HUDEP-2 (cell line): Measurements from ENCODE around the gene ESRRA.

Source experiments
- DNase-seq, 76 experiments: peaks; one replicate each; lab custom pipeline; 2025; ENCODE audit not compliant: unreplicated experiment in 76 of 76; lab: John Stamatoyannopoulos, UW

The ESRRA gene

DNA sequence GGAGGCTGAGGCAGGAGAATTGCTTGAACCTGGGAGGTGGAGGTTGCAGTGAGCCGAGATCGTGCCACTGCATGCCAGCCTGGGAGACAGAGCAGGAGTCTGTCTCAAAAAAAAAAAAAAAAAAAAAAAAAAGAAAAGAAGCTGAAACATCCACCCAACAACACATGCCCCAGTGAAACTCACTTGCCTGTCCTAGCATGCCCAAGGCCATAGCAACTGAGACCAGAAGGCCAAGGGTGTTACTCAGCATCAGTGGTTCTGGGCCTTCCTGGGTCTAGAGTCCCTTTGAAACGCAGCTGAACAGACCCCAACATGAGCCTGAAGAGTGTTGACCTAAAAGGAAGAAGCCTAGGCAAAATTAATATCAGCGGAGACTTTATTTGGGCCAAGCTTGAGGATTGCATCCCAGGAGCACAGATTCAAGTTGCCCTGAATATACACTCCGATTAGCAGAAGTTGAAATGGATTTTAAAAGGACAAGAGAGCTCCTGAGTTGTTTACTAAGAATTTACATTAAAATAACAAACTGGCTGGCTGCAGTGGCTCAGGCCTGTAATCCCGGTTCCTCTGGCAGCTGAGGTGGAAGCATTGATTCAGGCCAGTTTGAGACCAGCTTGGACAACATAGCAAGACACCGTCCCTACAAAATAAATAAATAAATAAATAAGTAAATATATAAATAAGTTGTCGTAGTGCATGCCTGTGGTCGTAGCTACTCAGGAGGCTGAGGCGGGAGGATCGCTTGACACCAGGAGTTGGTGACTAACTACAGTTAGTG, 19.6 kb downstream of the ESRRA start:
- no peak for DNase-seq

DNA sequence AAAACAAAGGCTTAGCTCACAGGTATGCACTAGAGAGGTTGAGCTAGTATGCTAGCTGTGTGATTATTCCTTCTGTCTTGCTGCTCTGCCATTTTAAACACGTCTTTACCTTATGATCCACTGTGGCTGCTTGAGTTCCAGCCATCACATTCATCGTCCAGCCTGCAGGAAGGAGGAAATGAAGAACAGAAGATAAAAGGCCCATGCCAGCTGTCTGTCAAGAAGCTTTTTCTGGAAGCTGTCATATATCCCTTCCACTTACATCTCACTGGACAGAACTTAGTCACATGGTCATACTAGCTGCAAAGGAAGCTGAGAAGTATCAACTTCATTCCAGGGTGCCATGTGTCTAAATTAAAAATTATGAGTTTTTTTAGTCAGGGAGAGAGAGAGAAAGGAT, 22.1 kb downstream of the ESRRA start:
- DNase-seq: no peak

DNA sequence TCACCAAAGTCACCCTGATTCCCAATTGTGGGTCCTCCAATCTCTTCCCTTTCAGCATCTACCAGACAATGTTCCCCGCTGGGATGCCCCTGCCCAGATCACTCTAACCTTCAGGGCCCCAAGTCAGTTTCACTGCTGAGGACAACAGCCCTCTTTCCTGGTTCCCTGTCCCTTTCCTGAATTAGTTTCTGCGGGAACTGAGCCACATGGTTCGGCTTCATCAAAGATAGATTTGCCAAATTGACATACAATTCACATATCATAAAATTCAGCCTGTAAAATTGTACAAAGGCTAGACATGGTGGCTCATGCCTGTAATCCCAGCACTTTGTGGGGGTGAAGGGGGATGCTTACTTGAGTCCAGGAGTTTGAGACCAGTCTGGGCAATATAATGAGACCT, 22.7 kb downstream of the ESRRA start:
- DNase-seq: no peak

DNA sequence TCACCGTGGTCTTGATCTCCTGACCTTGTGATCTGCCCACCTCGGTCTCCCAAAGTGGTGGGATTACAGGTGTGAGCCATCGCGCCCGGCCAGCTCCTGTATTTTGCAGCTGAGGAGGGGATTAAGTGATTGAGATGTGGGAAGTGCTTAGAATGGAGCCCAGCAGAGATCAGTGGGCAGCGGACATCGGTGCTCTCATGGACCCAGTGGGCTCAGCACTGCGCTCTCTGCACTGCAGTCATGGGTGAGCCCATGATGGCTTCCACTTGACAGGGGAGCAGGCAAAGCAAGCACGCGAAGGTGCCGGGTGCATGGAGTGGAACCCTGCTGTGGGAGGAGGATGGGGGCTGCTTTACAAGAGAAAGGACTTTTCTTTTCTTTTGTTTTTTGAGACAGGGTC, 25.6 kb downstream of the ESRRA start:
- no peak for DNase-seq

DNA sequence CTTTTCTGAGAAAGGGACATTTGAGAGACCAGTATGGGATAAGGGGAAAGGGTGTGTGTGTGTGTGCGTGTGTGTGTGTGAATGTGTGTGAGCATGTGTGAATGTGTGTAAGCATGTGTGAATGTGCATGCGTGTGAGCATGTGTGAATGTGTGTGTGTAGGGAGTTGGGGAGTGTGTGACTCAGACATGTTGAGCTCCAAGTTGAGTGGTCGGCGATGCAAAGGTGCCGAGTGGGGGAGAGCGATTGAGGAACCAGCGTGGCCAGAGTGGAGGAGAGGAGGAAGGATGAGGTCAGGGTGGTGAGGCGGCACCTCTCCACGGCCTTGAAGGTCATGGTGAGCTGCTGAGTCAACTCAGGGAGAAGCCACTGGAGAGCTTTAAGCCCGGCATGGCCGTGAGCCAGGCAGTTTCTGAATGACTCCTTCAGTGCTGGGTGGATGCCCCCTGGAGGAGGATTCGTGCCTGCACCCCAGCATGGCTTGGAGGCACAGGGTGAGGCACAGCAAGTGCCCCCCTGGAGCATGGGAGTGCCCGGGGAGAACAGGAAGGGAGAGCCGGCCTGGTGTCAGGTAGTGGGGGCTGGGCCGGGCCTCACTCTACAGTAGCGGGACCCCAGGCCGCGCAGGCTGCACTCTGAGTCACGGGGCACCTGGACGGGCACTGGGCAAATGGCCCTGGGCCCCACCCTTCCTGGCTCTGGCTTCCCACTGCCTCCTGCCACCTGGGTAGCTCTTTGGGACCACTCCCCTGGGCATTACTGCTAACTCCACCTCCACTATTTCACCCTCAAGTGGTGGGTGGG, 26.4 kb downstream of the ESRRA start:
- DNase-seq: peak in 73 of 76 experiments; percentile 40 to 95 (median 88)

DNA sequence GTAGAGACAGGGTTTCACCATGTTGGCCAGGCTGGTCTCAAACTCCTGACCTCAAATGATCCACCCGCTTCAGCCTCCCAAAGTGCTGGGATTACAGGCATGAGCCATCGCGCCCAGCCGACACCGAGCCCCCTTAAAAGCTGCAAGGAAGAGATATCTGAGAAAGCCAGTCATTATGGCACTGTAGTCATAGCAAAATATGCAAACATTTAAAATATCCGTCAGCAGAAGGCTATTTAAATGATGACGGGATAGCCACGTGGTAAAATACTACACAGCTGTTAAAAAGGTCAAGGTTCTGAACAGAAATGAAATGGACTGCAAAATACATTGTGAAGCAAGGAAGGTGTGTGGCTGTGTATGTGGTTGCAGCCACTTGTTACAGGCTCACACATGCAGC, 28.2 kb downstream of the ESRRA start:
- no peak for DNase-seq

DNA sequence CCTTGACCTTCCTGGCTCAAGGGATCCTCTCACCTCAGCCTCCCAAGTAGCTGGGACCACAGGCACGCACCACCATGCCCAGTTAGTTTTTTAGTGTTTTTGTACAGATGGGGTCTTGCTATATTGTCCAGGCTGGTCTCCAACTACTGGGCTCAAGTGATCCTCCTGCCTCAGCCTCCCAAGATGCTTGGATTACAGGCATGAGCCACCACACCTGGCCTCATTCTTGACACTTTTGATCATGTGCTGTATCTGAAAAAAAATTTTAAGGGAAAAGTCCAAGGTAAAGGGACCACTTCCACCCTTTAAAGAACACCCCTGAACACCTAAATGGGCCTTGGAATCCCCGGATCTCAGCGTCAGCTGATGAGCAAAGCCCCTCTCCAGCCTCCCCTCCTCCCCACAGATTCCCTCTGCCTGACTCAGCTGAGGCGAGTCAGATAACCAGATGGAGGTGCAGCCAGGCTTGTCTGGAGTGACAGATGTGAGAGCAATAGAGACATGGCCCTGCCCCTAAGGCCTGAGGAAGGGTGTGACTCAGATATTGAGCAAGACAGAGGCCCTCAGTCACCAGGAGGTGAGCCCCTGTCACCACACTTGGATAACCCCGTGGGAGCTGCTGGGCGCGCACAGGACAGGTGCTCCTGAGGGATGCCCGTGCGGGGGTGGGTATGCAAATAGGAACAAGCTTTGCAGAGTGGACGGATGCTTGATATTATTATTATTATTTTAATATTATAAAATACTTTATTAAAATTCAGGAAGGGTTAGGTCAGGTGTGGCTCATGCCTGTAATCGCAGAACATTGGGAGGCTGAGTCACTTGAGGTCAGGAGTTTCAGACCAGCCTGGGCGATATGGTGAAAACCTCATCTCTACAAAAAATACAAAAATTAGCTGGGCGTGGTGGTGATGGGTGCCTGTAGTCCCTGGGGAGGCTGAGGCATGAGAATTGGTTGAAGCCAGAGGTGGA, 29.7 kb downstream of the ESRRA start:
- peak in 74 of 76 experiments; percentile 45 to 98 (median 92) for DNase-seq

DNA sequence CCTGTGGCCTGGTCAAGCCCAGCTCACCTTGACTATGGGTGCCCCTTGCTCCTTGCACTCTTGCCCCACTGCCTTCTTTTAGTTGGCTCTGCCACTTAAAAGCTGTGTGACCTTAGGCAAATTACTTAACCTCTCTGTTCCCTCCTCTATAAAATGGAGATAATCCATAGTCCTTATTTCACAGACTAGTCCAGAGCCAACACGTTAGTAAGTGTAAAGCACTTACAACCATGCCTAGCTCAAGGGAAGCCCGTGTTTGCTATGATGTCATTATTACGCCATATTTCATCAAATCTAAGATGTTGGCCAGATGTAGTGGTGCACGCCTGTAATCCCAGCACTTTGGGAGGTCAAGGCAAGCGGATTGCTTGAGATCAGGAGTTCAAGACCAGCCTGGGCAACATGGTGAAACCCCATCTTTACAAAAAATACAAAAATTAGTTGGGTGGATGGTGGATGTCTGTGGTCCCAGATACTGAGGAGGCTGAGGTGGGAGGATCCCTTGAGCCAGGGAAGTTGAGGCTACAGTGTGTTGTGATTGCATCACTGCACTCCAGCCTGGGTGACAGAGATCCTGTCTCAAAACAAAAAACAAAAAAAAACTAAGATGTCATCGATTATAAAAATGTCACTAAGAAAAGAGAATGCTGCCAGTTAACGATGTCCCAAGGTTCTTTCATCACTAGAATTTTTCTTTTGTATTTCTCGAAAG, 32.4 kb downstream of the ESRRA start:
- DNase-seq: no peak

DNA sequence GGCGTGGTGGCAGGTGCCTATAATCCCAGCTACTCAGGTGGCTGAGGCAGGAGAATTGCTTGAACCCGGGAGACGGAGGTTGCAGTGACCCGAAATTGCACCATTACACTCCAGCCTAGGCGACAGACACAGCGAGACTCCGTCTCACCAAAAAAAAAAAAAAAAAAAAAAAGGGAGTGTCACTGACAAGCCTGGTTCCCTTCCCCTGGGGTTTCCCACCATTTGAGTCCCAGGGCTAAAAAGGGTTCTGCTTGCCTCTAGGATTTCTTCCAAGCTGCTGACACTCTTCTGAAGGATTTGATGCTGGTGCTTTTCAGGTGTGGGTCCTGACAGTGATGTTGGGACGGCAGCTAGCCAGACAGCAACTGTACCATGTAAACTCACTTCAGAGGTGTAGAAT, 33.4 kb downstream of the ESRRA start:
- no peak for DNase-seq

DNA sequence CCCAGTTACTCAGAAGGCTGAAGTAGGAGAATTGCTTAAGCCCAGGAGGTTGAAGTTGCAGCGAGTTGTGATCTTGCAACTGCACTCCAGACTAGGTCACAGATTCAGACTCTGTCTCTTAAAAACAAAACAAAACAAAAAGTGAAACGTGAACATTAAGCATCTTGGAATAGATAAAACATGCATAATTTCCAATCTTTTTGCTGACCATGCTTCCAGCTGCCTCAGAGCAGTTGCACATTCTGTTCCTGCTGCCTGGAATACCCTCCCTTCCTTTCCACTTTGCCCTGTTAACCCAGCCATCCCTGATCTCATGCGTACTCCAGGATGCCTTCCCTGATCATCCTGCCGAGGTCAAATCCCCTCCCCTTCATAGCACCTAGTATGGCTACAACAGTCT, 34.0 kb downstream of the ESRRA start:
- DNase-seq: no peak

DNA sequence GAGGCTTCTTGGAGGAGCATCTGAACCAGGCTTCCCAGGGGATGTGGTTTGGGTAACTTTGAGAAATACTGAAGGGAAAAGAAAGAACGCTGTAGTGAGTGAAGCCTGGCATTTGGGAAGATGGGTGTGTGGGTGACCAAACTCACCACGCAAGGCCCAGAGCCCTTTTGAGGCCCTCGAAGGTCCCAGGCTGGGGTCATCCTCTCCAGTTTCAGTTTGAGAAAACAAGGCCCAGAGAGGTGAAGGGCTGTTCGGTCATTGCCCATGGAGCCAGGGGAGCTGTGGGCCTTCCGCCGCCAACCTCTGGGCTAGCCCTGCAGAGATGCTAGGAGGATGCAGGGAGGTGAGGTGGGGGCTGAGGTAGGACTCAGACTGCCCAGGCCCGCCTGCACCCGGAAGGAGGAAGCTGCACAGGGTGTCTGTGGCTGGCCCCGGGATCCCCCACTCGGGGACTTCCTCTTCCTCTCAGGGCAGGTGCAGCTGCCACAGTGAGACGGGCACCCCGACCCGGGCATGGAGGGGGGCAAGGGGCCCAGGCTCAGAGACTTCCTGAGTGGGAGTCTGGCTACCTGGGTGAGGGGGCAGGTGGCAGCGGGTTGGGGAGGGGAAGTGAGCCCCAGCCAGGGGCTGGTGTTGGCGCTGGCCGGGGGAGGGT, 34.6 kb downstream of the ESRRA start, which contains the start of gene CCDC88B:
Gene CCDC88B, plus strand, starts transcription at position 451 of the 655 bp plus-strand sequence. Its CDS starts 63 bp downstream, at position 514.
- no peak for DNase-seq

DNA sequence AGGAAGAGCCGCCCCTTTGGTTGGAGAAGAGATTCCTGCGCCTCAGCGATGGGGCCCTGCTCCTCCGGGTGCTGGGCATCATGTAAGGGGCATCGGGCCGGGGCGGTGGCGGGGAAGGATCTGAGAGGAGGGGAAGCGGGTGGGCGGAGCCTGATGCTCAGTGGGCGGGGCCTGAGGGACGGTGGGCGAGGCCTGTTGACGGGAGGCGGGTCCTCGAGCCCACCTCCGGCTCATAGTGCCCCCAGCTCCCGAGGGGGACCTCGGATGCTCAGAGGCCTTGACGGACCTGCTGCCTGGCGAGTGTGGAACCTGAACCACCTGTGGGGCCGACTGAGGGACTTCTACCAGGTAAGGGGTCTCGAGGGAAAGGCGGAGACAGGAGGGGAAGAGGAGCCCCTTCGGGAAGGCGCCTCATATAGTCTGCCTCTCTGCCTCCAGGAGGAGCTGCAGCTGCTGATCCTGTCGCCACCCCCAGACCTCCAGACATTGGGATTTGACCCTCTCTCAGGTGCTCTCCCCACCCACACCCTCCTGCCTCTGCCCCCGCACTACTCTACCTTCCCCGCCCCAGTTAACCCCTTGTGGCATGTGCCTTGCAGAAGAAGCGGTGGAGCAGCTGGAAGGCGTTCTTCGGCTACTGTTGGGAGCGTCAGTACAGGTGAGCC, 35.5 kb downstream of the ESRRA start:
- peak in 4 of 76 experiments; percentile 6 to 24 (median 15) for DNase-seq

DNA sequence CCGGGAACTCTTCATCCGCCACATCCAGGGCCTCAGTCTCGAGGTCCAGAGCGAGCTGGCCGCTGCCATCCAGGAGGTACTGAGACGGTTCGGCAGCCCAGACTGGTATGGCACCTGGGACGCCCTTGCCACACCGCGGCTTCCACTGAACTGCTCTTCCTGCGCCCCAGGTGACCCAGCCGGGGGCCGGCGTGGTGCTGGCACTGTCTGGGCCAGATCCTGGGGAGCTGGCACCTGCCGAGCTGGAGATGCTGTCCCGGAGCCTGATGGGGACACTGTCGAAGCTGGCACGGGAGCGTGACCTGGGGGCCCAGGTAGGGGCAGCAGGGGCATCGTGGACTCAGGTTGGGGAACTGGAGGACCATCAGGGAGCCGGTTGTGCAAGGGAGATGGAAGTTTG, 36.1 kb downstream of the ESRRA start:
- no peak for DNase-seq

DNA sequence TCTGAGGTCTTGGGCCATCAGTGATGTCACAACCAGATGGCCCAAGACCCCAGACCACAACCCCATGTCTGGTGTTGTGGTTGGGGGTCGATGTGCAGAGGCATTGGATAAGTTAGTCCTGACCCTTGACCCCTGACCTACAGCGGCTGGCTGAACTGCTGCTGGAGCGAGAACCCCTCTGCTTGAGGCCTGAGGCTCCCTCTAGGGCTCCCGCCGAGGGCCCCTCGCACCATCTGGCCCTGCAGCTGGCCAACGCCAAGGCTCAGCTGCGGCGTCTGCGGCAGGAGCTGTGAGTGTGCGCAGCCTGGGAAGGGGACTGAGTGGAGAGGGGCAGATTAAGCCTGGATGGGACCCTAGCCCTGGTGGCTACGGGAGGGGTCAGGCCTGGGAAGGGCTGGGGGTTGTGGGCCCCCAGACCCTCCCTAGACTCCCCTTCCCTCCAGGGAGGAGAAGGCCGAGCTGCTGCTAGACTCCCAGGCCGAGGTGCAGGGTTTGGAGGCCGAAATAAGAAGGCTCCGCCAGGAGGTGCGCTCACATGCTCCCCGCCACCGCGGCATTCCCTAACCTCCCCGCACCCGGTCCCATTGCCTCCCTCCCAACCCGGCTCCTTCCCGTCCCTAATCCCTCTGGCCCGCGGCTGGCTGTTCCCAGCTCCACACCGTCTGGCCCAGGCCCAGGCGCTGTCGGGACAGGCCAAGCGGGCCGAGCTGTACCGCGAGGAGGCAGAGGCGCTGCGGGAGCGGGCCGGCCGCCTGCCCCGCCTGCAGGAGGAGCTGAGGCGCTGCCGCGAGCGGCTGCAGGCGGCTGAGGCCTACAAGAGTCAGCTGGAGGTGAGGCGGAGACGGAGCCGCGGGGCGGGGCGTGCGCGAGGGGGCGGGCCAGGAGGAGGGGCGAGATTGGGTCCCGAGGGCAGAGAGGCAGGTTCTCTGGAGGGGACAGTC, 36.8 kb downstream of the ESRRA start:
- DNase-seq: peak in 74 of 76 experiments; percentile 34 to 96 (median 88)

DNA sequence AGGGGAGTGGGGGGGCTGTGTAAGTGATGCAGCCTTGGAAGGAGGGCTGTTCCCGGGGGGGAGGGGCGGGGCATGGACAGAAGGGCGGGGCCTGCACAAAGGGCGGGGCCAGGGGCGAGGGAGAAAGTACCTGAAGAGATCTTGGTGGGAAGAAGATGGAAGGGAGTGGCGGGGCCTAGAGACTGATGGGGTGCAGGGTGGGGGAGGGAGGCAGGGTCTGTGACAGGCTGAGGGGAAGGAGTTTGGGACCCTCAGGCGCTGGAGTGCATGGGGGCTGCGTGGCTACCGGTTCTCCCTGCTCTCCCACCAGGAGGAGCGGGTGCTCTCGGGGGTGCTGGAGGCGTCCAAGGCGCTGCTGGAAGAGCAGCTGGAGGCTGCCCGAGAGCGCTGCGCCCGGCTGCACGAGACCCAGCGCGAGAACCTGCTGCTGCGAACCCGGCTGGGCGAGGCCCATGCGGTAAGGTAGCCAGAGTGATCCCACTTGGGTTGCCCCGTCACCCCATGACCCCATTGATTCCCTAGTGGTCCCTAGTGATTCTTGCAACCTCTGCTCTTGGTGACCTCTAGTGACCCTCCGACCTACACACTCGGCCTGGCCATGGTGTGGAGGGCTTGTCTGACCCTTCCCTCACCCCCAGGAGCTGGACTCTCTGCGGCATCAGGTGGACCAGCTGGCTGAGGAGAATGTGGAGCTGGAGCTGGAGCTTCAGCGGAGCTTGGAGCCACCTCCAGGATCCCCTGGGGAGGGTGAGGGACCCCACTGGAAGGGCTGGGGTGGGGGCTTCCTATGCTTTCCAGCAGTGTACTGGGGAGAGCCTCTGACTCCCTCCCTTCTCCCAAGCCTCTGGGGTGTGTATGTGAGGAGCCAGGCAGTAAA, 37.8 kb downstream of the ESRRA start:
- peak in 4 of 76 experiments; percentile 53 to 69 (median 58) for DNase-seq

DNA sequence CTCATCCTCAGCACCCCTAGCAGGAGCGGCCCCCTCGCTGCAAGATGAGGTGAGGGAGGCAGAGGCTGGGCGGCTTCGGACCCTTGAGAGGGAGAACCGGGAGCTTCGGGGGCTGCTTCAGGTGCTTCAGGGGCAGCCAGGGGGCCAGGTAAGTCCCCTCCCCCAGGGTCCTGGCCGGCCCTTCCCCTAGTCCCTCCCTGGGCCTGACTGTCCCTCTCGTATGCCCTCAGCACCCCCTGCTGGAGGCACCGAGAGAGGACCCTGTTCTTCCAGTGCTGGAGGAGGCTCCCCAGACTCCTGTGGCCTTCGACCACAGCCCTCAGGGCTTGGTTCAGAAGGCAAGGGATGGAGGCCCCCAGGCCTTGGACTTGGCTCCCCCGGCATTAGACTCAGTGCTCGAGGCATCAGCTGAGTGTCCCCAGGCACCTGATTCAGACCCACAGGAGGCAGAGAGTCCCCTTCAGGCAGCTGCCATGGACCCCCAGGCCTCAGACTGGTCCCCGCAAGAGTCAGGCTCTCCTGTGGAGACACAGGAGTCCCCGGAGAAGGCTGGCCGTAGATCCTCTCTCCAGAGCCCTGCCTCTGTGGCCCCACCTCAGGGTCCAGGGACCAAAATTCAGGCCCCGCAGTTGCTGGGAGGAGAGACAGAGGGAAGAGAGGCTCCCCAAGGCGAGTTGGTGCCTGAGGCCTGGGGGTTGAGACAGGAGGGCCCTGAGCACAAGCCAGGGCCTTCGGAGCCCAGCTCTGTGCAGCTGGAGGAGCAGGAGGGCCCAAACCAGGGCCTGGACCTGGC, 38.6 kb downstream of the ESRRA start:
- DNase-seq: peak in 31 of 76 experiments; percentile 6 to 47 (median 24)
